ENCODE results near the gene GMPPB.
A peak's percentile ranks its signal among the peaks of the same experiment; 100 is the strongest.

Gene GMPPB

DNA sequence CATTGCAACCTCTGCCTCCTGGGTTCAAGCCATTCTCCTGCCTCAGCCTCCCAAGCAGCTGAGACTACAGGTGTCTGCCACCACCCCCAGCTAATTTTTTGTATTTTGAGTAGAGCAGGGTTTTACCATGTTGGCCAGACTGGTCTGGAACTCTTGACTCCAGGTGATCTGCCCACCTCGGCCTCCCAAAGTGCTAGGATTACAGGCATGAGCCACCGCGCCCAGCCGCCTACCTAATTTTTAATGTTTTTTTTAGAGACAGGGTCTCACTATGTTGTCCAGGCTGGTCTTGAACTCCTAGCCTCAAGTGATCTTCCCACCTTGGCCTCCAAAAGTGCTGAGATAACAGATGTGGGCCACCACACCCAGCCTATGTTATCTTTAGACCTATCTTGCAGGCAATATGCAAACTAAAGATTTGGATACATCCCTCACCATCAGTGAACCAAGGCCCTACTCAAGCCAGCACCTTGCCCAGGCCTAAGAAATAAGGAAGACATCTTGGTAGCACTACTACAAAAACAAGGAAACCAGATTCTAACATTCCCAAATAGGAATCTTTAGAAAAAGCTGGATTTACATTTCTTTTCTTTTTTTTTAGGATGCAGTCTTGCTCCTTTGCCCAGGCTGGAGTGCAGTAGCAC, 6.3 kb upstream of the GMPPB start:
- TF ChIP-seq, protein P1, sequence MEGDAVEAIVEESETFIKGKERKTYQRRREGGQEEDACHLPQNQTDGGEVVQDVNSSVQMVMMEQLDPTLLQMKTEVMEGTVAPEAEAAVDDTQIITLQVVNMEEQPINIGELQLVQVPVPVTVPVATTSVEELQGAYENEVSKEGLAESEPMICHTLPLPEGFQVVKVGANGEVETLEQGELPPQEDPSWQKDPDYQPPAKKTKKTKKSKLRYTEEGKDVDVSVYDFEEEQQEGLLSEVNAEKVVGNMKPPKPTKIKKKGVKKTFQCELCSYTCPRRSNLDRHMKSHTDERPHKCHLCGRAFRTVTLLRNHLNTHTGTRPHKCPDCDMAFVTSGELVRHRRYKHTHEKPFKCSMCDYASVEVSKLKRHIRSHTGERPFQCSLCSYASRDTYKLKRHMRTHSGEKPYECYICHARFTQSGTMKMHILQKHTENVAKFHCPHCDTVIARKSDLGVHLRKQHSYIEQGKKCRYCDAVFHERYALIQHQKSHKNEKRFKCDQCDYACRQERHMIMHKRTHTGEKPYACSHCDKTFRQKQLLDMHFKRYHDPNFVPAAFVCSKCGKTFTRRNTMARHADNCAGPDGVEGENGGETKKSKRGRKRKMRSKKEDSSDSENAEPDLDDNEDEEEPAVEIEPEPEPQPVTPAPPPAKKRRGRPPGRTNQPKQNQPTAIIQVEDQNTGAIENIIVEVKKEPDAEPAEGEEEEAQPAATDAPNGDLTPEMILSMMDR (IDR thresholded peaks at IDR 0.05; ENCODE audit: low read depth, low read length, missing control alignments) = no peak
- no peak for DNase-seq (ENCODE audit: low read depth)
- no peak overlapping the region for H3K4me3 ChIP-seq (ENCODE audit: low read depth, low read length)

GRCh38 chr3:49727924-49728361, 4.2 kb upstream of the GMPPB start:
- DNase-seq (ENCODE audit: low read depth) = no peak
- no peak overlapping the region for H3K4me3 ChIP-seq (ENCODE audit: low read depth, low read length)
- TF ChIP-seq, protein P1 (IDR thresholded peaks at IDR 0.05; ENCODE audit: low read depth, low read length, missing control alignments) = no peak

DNA sequence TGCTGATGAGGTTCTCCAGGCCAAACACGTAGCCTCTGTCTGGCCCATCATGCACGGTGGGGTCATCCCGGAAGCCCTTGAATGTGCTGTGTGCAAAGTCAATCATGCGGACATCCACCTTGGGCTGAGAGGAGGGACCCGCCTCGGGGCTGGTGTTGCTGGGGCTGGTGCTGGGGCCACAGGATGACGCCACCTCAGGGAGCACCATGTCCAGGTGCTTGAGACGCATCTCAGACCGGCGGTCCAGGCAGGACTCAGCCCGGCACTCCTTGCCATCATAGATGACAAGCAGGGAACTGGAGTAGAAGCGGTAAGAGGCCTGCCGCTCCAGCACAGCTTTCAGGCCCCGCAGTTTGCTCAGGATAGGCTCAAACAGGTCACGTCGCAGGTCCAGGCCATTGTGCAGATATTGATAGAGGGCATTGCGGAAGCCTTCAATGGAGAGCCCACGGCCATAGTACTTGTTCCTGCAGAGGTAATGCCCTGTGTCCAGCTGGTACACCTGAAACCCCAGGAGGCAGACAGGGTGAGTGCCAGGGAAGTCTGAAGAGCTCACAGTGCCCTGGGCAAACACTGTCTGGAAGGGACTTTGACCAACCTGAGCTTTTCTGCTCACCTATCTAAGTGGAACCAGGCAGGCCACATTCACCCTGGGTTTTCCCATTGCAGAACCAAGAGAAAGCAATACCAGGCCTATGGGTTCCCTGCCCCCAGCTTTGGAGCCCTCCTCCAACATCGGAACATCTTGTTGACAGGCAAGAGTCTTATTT, 3.6 kb upstream of the GMPPB start:
- TF ChIP-seq, protein P1 (IDR thresholded peaks at IDR 0.05; ENCODE audit: low read depth, low read length, missing control alignments) = no peak
- H3K4me3 ChIP-seq (ENCODE audit: low read depth, low read length) = no peak overlapping the region
- no peak for DNase-seq (ENCODE audit: low read depth)

- no peak overlapping the region for H3K4me3 ChIP-seq (ENCODE audit: low read depth, low read length)
- no peak for DNase-seq (ENCODE audit: low read depth)
- TF ChIP-seq, protein P1 (IDR thresholded peaks at IDR 0.05; ENCODE audit: low read depth, low read length, missing control alignments) = no peak
Measured at GRCh38 chr3:49725906-49726681, 2.3 kb upstream of the GMPPB start.

DNA sequence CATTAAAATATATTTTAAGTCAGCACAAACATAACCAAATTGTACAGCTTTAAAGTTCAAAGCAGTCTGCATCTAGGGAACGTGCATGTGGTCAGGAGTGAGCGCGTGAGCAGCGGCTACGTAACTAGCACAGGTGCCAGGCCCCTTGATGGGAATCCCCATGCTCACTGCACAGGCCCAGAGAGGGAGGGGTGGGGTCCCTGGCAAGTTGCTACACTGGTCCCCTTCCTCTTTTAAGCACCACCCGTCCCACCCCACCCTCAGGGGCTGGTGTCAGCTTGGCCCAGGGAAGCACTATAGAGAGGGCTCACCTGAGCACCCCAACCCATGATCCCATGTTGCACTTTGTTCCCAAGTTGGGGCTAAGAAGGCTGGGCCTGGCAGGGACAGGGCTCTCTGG, 835 bp upstream of the GMPPB start:
- DNase-seq (ENCODE audit: low read depth) = no peak
- peak overlapping the region; percentile 75 for H3K4me3 ChIP-seq (ENCODE audit: low read depth, low read length)
- TF ChIP-seq, protein P1 (IDR thresholded peaks at IDR 0.05; ENCODE audit: low read depth, low read length, missing control alignments) = no peak

GRCh38 chr3:49723296-49723627, 489 bp downstream of the GMPPB start:
- H3K4me3 ChIP-seq (ENCODE audit: low read depth, low read length) = peak overlapping the region; percentile 99
- peak; percentile 34 for DNase-seq (ENCODE audit: low read depth)
- TF ChIP-seq, protein P1 (IDR thresholded peaks at IDR 0.05; ENCODE audit: low read depth, low read length, missing control alignments) = no peak
